ENCODE data around the gene STAT6.

The STAT6 gene

GRCh38 chr12:57142727-57143126 is 31.6 kb upstream of the STAT6 start:
- Histone ChIP-seq H3K27ac (no peak overlapping the region), H3K9me3 (ENCODE audit: control insufficient read depth, low read length) (no peaks in the 10 kb centered on the region), H3K4me2 (ENCODE audit: low read length) (no peak overlapping the region), H3K9ac (no peak overlapping the region), H3K36me3 (ENCODE audit: control insufficient read depth, insufficient read depth, low read length) (no peaks in the 10 kb centered on the region), H2AFZ (no peak overlapping the region), H3K79me2 (no peaks in the 10 kb centered on the region), H3K4me3 (ENCODE audit: low read depth, low read length) (no peak overlapping the region), H3K27me3 (ENCODE audit: control insufficient read depth, insufficient read depth, low read length) (no peaks in the 10 kb centered on the region), H3K4me1 (no peaks in the 10 kb centered on the region)
- no peak for TF ChIP-seq CTCF (IDR thresholded peaks at IDR 0.05)

GRCh38 chr12:57142121-57142520 is 31.0 kb upstream of the STAT6 start:
- Histone ChIP-seq H3K4me2 (ENCODE audit: low read length) (no peak overlapping the region), H3K4me1 (no peaks in the 10 kb centered on the region), H3K27me3 (ENCODE audit: control insufficient read depth, insufficient read depth, low read length) (no peaks in the 10 kb centered on the region), H3K9ac (no peak overlapping the region), H2AFZ (no peak overlapping the region), H3K4me3 (ENCODE audit: low read depth, low read length) (no peak overlapping the region), H3K36me3 (ENCODE audit: control insufficient read depth, insufficient read depth, low read length) (no peaks in the 10 kb centered on the region), H3K79me2 (no peaks in the 10 kb centered on the region), H3K27ac (no peak overlapping the region), H3K9me3 (ENCODE audit: control insufficient read depth, low read length) (no peaks in the 10 kb centered on the region)
- no peak for TF ChIP-seq CTCF (IDR thresholded peaks at IDR 0.05)

- no peaks in the 10 kb centered on the region for H3K79me2 ChIP-seq
- H3K4me2 ChIP-seq (ENCODE audit: low read length), result no peak overlapping the region
- no peak overlapping the region for H3K27ac ChIP-seq
- H3K9me3 ChIP-seq (ENCODE audit: control insufficient read depth, low read length), result no peaks in the 10 kb centered on the region
- no peak for TF ChIP-seq CTCF (IDR thresholded peaks at IDR 0.05)
- no peaks in the 10 kb centered on the region for H3K4me1 ChIP-seq
- H2AFZ ChIP-seq, result no peak overlapping the region
- no peaks in the 10 kb centered on the region for H3K27me3 ChIP-seq (ENCODE audit: control insufficient read depth, insufficient read depth, low read length)
- H3K9ac ChIP-seq, result no peak overlapping the region
- H3K4me3 ChIP-seq (ENCODE audit: low read depth, low read length), result no peak overlapping the region
- H3K36me3 ChIP-seq (ENCODE audit: control insufficient read depth, insufficient read depth, low read length), result no peaks in the 10 kb centered on the region
Observed at GRCh38 chr12:57141249-57141648, 30.1 kb upstream of the STAT6 start.

- H3K4me1 ChIP-seq, result no peaks in the 10 kb centered on the region
- TF ChIP-seq CTCF (IDR thresholded peaks at IDR 0.05), result no peak
- H3K79me2 ChIP-seq, result no peaks in the 10 kb centered on the region
- H3K36me3 ChIP-seq (ENCODE audit: control insufficient read depth, insufficient read depth, low read length), result no peaks in the 10 kb centered on the region
- no peak overlapping the region for H3K27ac ChIP-seq
- no peak overlapping the region for H2AFZ ChIP-seq
- H3K9me3 ChIP-seq (ENCODE audit: control insufficient read depth, low read length), result no peaks in the 10 kb centered on the region
- H3K27me3 ChIP-seq (ENCODE audit: control insufficient read depth, insufficient read depth, low read length), result no peaks in the 10 kb centered on the region
- H3K4me3 ChIP-seq (ENCODE audit: low read depth, low read length), result no peak overlapping the region
- no peak overlapping the region for H3K4me2 ChIP-seq (ENCODE audit: low read length)
- H3K9ac ChIP-seq, result no peak overlapping the region
Observed at GRCh38 chr12:57139796-57140649, 28.9 kb upstream of the STAT6 start.
